Stimulated activated naive B cell treated with anti-CD40 and anti-IgM and Interleukin-4, amounts not matched to agents 10 μg/mL and 1 μg/mL and 100 μg/mL, for 72 hours (primary cell): ENCODE measurements around the gene ADAR.

ENCODE experiments used
- ATAC-seq, 2 donors: fragments of 150-1000 bp; cut with Tn5 transposase; replicated peaks; 2 replicates each; pipeline ENCODE4 v1.10.0; 2021; ENCODE audit warnings: moderate library complexity in 1 of 2
- DNase-seq: peaks from one replicate; pipeline ENCODE4 v3.0.0; 2021
- H3K27ac Mint-ChIP-seq: one replicate; pipeline ENCODE4 v1.8.0; 2022; ENCODE audit warnings: mild to moderate bottlenecking, mixed read lengths
- H3K27me3 Mint-ChIP-seq, 2 donors: one replicate each; pipeline ENCODE4 v1.8.0; 2022; ENCODE audit warnings: mixed read lengths in 2 of 2
- H3K36me3 Mint-ChIP-seq, 2 donors: one replicate each; pipeline ENCODE4 v1.8.0; 2022; ENCODE audit warnings: mixed read lengths in 2 of 2, mild to moderate bottlenecking in 1 of 2
- H3K4me1 Mint-ChIP-seq, 2 donors: one replicate each; pipeline ENCODE4 v1.8.0; 2022; ENCODE audit warnings: mixed read lengths in 2 of 2, mild to moderate bottlenecking in 1 of 2
- H3K4me3 Mint-ChIP-seq, 2 donors: one replicate each; pipeline ENCODE4 v1.8.0; 2022; ENCODE audit warnings: mild to moderate bottlenecking in 2 of 2, mixed read lengths in 2 of 2, moderate library complexity in 1 of 2
- H3K9me3 Mint-ChIP-seq, 2 donors: one replicate each; pipeline ENCODE4 v1.8.0; 2022; ENCODE audit warnings: mixed read lengths in 2 of 2, mild to moderate bottlenecking in 1 of 2

ADAR gene

DNA sequence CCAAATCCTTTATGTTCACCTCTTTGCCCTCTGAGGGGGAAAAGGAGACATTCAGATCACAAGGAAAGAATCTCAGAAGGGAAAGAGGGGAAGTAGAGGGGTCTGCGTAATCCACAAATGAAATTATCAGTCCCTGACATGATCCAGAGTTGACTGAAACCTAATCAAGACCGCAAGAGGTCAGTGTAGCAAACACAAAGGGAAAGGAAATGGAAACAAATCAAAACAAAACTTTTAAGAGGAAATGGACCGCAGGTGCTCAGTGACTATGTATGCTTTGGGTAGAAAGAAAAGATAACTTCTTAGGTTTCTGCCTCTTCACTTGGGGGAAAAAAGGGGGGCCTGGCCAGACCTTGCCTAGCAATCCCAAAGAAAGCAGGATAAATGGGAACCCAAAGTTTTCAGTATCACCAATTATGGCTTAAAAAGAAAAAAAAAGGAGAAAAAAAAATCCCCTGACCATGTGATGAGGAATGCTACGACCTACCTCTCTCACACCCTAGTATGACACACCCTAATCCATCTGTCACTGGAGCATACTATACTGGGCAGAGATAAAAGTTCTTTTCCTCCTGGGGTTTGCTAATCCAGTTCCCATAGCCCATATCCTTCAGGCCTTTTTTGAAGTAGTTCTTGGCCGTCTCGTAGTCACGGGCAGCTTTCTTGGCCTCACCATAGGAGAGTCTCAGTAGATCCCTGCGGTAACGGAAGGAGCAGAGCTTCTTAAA, 23.6 kb downstream of the ADAR start:
- Mint-ChIP-seq H3K4me1 (peaks cover 17 to 25% of the 10 kb centered on the region in 2 donors), H3K27ac (no peak overlapping the region), H3K4me3 (no peak overlapping the region), H3K9me3 (no peaks in the 10 kb centered on the region), H3K36me3 (peaks cover 52 to 68% of the 10 kb centered on the region in 2 donors), H3K27me3 (no peaks in the 10 kb centered on the region)
- no peak for DNase-seq
- peak; percentile 74 to 85 for ATAC-seq

DNA sequence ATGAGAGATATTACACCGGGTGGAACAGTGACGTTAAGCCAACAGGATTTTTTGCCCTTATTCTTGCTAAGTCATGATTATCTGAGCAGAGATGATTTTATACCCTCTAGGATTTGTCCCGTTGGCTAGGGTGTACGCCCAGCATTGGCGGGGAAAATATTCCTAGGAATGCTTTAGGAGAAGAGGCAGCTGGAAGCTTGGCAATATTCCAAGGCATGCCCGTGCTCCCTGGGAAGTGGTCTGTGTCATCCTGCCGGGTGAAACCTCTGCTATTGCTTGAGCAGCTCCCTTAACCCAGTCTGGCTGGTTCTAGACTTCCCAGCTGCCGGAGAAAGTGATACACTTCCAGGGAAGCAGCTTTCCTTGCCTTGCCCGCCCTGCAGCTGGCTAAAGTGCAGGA, 24.2 kb downstream of the ADAR start:
- H3K27me3 Mint-ChIP-seq: no peaks in the 10 kb centered on the region
- ATAC-seq: no peak
- peak overlapping the region; percentile 42 for H3K27ac Mint-ChIP-seq
- no peaks in the 10 kb centered on the region for H3K9me3 Mint-ChIP-seq
- peaks cover 17 to 25% of the 10 kb centered on the region in 2 donors for H3K4me1 Mint-ChIP-seq
- no peak for DNase-seq
- H3K36me3 Mint-ChIP-seq: peaks cover 49 to 68% of the 10 kb centered on the region in 2 donors
- no peak overlapping the region for H3K4me3 Mint-ChIP-seq

DNA sequence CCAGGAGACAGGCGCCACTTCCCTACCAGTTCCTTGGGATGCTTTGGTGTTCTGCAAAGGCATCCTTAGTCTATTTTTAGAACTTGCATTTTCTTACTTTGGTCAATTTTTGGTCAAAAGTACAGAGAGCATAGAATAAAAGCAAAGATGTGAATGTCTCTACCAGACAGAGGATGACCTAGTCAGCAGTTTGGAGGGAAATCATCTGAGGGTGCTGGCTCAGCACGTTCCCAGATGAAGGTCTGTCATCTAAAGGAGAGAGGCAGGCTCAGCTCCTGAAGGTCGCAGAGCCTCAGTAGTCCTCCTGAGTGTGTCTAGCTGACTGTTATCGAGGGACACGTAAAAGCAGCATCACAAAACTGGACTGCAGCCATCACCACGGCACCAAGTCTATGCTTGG, 25.1 kb downstream of the ADAR start:
- no peak for ATAC-seq
- H3K27ac Mint-ChIP-seq: peak overlapping the region; percentile 22
- no peak for DNase-seq
- no peaks in the 10 kb centered on the region for H3K27me3 Mint-ChIP-seq
- no peak overlapping the region for H3K4me3 Mint-ChIP-seq
- H3K9me3 Mint-ChIP-seq: no peaks in the 10 kb centered on the region
- peaks cover 17 to 25% of the 10 kb centered on the region in 2 donors for H3K4me1 Mint-ChIP-seq
- peaks cover 48 to 67% of the 10 kb centered on the region in 2 donors for H3K36me3 Mint-ChIP-seq

DNA sequence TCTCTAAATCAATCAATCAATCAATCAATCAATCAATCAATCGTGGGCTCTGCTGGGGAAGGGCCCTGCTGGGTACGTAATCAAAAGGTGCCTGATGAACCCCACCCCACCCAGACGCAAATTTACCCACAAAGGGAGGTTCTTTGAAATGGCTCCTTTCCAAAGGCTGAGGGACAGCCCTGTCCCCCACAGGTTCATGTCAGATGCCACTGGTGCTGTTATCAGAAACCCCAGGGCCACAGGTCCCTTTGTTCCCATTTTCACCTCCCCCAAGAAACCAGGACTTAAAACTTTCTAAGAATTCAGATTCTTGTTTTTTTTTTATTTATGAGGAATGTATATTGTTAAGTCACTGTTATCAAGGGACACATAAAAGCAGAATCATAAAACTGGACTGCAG, 26.2 kb downstream of the ADAR start:
- no peaks in the 10 kb centered on the region for H3K27me3 Mint-ChIP-seq
- peaks cover 17 to 25% of the 10 kb centered on the region in 2 donors for H3K4me1 Mint-ChIP-seq
- no peak for ATAC-seq
- H3K27ac Mint-ChIP-seq: peak overlapping the region; percentile 25
- no peak for DNase-seq
- H3K4me3 Mint-ChIP-seq: no peak overlapping the region
- peaks cover 42 to 55% of the 10 kb centered on the region in 2 donors for H3K36me3 Mint-ChIP-seq
- H3K9me3 Mint-ChIP-seq: no peaks in the 10 kb centered on the region

DNA sequence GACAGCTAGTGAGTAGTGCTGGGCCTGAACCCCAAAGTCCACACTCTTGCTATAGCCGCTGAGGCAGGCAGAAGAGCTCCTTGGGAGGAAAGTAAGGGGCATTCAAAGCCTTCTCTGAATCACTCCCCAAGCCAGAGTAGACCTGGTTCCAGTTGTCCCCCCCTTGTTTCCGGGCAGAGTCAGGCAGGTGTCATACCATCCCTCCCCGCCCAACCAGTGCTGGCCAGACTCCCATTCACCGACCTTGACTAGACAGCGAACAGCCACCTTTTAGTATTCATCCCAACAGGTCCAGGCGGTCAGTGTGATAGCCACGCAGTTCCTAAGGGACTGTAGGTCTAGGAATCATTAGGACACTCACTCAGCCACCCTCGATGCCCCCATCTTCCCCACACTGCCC, 28.6 kb downstream of the ADAR start:
- DNase-seq (no peak), ATAC-seq (no peak)
- Mint-ChIP-seq H3K36me3 (peaks cover 25 to 42% of the 10 kb centered on the region in 2 donors), H3K4me1 (peaks cover 11 to 12% of the 10 kb centered on the region in 2 donors), H3K9me3 (no peaks in the 10 kb centered on the region), H3K27ac (no peak overlapping the region), H3K4me3 (no peak overlapping the region), H3K27me3 (no peaks in the 10 kb centered on the region)

DNA sequence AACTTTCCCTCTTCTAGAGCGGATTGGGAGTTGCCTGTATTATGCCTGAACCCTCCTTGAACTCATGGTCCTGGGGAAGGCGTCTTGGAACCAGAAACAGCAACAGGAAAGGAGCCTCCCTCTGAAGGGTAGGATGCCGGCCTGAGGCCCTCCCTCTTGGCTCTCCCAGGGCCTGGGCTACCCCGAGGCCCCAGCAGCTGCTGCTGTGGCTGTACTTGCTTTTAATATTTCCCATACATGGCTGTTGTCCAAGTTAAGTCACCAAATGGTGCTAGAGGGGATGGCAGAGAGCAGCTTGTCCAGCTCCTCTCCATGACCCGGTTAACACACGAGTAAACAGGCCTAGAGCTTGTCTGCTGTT, 29.9 kb downstream of the ADAR start:
- Mint-ChIP-seq H3K4me1 (peaks cover 7 to 8% of the 10 kb centered on the region in 2 donors), H3K4me3 (no peak overlapping the region), H3K9me3 (no peaks in the 10 kb centered on the region), H3K27me3 (peaks cover under 1 to 5% of the 10 kb centered on the region in 2 donors), H3K36me3 (peaks cover 18 to 34% of the 10 kb centered on the region in 2 donors), H3K27ac (peak overlapping the region; percentile 38)
- ATAC-seq (no peak), DNase-seq (no peak)

DNA sequence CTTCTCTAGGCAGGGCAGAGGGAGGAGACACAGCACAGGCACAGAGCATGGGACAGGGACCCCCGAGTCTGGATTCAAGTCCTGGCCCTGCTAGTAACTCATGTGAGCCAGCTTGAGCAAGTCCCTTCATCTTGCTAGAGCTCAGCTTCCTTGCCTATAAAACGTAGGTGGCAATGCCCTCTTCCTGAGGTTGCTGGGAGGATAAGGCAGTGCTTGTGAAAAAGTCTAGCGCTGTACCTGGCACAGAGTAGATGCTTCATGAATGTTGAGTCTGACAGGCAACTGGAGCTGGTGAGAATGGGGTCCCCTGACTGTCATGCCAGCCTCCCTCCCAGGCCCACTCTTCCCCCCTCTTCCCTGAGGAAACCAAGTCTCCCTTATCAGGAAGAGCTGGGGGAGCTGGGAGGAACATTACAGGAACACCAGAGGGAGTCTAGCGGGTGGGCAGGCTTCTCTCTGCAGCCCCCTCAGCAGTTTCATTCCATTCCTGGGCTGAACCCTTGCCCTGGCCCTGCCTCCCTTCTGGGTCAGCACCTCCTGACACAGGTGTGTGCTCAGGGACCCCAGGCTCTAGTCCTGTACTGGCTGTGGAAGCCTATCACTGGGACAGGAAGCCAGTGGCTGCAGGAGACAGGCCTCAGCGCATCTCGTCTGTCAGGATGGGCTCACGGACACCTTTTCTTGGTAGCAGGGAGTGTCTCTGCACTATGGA, 30.5 kb downstream of the ADAR start:
- H3K4me1 Mint-ChIP-seq: peaks cover 7 to 8% of the 10 kb centered on the region in 2 donors
- H3K9me3 Mint-ChIP-seq: no peaks in the 10 kb centered on the region
- H3K4me3 Mint-ChIP-seq: no peak overlapping the region
- H3K36me3 Mint-ChIP-seq: peaks cover 18 to 34% of the 10 kb centered on the region in 2 donors
- DNase-seq: no peak
- H3K27me3 Mint-ChIP-seq: peaks cover 6 to 9% of the 10 kb centered on the region in 2 donors
- no peak for ATAC-seq
- H3K27ac Mint-ChIP-seq: no peak overlapping the region

DNA sequence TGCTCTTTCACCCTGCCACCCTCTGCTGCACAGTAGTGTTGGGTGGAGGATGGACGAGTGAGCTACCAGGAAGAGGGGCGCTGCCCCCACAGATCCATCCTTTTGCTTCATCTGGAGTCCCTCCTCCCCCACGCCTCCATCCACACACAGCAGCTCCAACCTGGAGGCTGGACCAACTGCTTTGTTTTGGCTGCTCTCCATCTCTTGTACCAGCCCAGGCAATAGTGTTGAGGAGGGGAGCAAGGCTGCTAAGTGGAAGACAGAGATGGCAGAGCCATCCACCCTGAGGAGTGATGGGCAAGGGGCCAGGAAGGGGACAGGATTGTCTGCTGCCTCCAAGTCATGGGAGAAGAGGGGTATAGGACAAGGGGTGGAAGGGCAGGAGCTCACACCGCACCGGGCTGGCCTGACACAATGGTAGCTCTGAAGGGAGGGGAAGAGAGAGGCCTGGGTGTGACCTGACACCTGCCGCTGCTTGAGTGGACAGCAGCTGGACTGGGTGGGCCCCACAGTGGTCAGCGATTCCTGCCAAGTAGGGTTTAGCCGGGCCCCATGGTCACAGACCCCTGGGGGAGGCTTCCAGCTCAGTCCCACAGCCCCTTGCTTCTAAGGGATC, 31.9 kb downstream of the ADAR start:
- Mint-ChIP-seq H3K4me1 (peaks cover 7 to 8% of the 10 kb centered on the region in 2 donors), H3K36me3 (peaks cover 14 to 28% of the 10 kb centered on the region in 2 donors), H3K9me3 (no peaks in the 10 kb centered on the region), H3K4me3 (peak overlapping the region in 1 of 2 donors; percentile 11), H3K27me3 (peaks cover 17 to 20% of the 10 kb centered on the region in 2 donors), H3K27ac (peak overlapping the region; percentile 59)
- no peak for DNase-seq
- no peak for ATAC-seq

DNA sequence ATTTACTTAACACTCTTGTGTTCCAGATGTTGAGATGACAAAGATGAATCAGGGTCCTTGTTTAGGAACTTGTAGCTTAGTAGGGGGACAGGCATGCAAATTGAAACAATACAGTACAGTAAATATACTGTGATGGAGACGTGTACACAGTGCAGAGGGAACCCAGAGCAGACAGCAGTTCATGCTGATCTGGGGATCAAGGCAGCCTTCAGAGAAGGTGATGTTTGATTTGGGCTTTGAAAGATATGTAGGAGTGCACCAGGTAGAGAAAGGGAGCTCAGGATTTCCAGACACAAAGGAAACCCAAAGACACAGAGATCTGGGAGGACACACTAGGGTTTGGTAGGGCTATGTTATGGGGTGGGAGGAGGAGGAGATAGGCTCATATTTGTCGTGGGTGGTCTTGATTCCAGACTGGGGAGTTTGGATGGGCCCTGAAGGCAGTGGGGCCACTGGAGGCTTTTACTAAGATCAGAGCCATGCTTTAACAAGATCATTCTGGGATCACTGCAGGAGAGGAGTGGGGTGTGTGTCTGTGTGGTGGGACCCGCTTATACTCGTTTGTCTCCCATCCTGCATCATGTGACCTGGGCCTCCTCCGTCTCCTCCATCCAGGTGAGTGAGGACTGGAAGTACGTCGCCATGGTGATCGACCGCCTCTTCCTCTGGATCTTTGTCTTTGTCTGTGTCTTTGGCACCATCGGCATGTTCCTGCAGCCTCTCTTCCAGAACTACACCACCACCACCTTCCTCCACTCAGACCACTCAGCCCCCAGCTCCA, 32.6 kb downstream of the ADAR start:
- no peaks in the 10 kb centered on the region for H3K9me3 Mint-ChIP-seq
- H3K27me3 Mint-ChIP-seq: peaks cover 24 to 25% of the 10 kb centered on the region in 2 donors
- peaks cover 14 to 25% of the 10 kb centered on the region in 2 donors for H3K36me3 Mint-ChIP-seq
- peak overlapping the region; percentile 59 for H3K27ac Mint-ChIP-seq
- DNase-seq: no peak
- peaks cover 7 to 8% of the 10 kb centered on the region in 2 donors for H3K4me1 Mint-ChIP-seq
- peak overlapping the region in 1 of 2 donors; percentile 11 for H3K4me3 Mint-ChIP-seq
- ATAC-seq: peak; percentile 15 to 17

DNA sequence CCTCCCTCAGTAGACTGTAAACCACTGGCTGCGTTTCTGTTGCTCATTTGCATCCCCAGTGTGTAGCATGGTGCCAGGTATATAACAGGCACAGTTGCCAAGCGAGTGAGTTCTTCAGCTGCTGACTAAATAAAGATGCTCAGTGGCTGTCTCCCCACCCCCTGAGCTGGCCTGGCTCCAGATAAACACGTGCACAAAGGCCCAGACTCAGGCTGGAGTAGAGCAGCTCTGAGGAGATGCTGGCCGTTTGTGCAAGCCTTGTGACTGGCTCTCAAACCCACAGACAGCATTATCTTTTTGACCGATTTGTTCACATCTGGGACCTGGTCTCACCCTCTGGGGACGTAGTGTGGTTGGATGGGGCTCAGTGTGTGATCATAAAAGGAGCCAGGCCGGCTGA, 33.3 kb downstream of the ADAR start:
- H3K27ac Mint-ChIP-seq: peak overlapping the region; percentile 22
- H3K27me3 Mint-ChIP-seq: peaks cover 29 to 30% of the 10 kb centered on the region in 2 donors
- peak; percentile 15 to 30 for ATAC-seq

DNA sequence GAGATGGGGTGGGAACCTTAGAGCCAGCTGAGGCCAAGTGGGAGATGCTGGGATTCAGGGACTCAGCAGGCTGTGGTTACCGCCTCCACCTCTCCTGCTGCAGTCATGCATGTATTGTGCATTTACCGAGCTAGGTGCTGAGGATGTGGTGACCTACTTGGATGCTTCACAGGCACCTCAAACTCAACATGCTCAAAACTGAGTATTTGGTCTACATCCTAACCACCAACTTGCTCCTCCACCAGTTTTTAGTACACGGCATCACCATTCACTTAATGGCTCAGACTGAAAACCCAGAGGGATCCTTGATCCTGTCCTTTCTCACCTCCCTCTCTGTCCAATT, 34.8 kb downstream of the ADAR start:
- Mint-ChIP-seq H3K36me3 (peaks cover 1 to 8% of the 10 kb centered on the region in 2 donors), H3K4me1 (peaks cover 6 to 7% of the 10 kb centered on the region in 2 donors), H3K9me3 (no peaks in the 10 kb centered on the region), H3K4me3 (no peak overlapping the region), H3K27me3 (peaks cover 41 to 42% of the 10 kb centered on the region in 2 donors), H3K27ac (no peak overlapping the region)
- DNase-seq (no peak), ATAC-seq (no peak)

More for the DNA sequence above, 33.3 kb downstream of the ADAR start:
- Mint-ChIP-seq H3K9me3 (no peaks in the 10 kb centered on the region), H3K36me3 (peaks cover 12 to 24% of the 10 kb centered on the region in 2 donors), H3K4me3 (no peak overlapping the region), H3K4me1 (peaks cover 7% of the 10 kb centered on the region in 2 donors)
- DNase-seq: no peak

DNA sequence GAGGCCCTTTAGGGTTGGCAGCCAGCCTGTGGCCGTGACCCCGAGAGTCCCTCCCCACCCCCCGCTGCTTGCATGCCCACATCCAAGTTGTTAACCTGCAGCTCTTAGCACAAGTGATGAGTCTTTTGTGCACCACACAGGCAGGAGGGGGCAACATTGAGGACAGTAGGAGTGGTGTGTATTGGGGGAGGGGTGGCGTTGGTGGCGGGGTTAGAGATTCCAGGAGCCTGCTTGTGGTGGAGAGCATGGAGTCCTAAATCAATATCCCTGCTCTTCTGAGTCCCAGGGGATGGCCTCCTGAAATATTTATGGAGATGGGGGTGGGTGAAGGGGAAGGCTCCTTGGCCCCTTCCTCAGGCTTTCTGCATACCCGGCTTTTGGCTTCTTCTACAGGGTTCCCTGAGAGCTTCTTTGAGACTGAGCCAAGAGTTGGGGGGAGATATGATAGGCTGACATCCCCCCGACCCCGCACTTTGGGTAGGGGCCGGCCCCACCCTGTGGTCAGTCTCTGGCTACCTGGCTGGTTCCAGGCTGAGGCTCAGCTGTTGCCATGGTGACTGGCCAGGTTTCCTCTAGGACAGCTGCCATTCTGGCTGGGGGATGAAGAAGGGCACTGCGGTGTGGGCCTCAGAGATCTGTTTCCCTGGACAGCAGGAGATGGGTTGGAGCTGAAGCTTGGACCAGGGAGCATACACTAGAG, 35.4 kb downstream of the ADAR start:
- peaks cover 45 to 48% of the 10 kb centered on the region in 2 donors for H3K27me3 Mint-ChIP-seq
- H3K36me3 Mint-ChIP-seq: peaks cover 1 to 7% of the 10 kb centered on the region in 2 donors
- H3K9me3 Mint-ChIP-seq: no peaks in the 10 kb centered on the region
- ATAC-seq (no peak), DNase-seq (no peak)
- peaks cover 7 to 13% of the 10 kb centered on the region in 2 donors for H3K4me1 Mint-ChIP-seq
- H3K27ac Mint-ChIP-seq: no peak overlapping the region
- H3K4me3 Mint-ChIP-seq: no peak overlapping the region

DNA sequence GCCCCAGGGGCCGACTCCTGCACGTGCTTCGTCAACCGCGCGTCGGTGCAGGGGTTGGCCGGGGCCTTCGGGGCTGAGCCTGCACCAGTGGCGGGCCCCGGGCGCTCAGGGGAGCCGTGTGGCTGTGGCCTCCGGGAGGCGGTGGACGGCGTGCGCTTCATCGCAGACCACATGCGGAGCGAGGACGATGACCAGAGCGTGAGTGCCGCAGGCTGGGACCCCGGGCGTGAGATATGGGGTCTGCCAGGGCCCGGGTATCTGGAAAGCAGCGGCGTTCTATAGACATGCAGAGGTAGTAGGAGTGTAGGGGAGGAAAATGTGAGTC, 36.1 kb downstream of the ADAR start:
- no peak overlapping the region for H3K4me3 Mint-ChIP-seq
- H3K9me3 Mint-ChIP-seq: no peaks in the 10 kb centered on the region
- peaks cover 10 to 15% of the 10 kb centered on the region in 2 donors for H3K4me1 Mint-ChIP-seq
- no peak for ATAC-seq
- H3K27me3 Mint-ChIP-seq: peaks cover 52 to 55% of the 10 kb centered on the region in 2 donors
- no peak for DNase-seq
- H3K27ac Mint-ChIP-seq: no peak overlapping the region
- peaks cover 1 to 7% of the 10 kb centered on the region in 2 donors for H3K36me3 Mint-ChIP-seq
